Vagina (tissue), 2 donors: ENCODE data around the gene GLB1L2. TPM values are rescaled to one million over a fixed set of nuclear protein-coding genes. Genes with fewer than 3 reads are reported as not detected.

Source experiments
- DNase-seq, 2 donors: peaks; one replicate each; pipeline ENCODE4 v3.0.0-alpha.2; 2017; ENCODE audit errors: extremely low spot score in 2 of 2
- H3K27ac ChIP-seq: fragments of 200-600 bp; sonication (generic); one replicate; pipeline ENCODE4 v1.5.1; 2019
- H3K27me3 ChIP-seq: fragments of 200-600 bp; sonication (generic); one replicate; pipeline ENCODE4 v1.5.1; 2019
- H3K36me3 ChIP-seq, 2 donors: fragments of 200-600 bp; sonication (generic); one replicate each; pipeline ENCODE4 v1.5.1; 2017 to 2019
- H3K4me1 ChIP-seq: fragments of 200-600 bp; sonication (generic); one replicate; pipeline ENCODE4 v1.5.1; 2019
- H3K4me3 ChIP-seq, 2 donors: fragments of 200-600 bp; sonication (generic); 1 replicate in 1 of 2; 2 replicates in 1 of 2; pipeline ENCODE4 v1.5.1; 2016 to 2019
- H3K9me3 ChIP-seq: fragments of 200-600 bp; sonication (generic); one replicate; pipeline ENCODE4 v1.5.1; 2019
- CTCF ChIP-seq, 3 experiments: fragments of 450-650 bp in 2 of 3; fragments of 200-600 bp in 1 of 3; sonication (generic) in 1 of 3; IDR thresholded peaks; one replicate each; pipeline ENCODE4 v1.5.1; 2017 to 2019; ENCODE audit warnings: antibody characterized with exemption in 3 of 3, mild to moderate bottlenecking in 2 of 3, moderate library complexity in 2 of 3
- POLR2A ChIP-seq, 2 donors: fragments of 450-650 bp; IDR thresholded peaks; one replicate each; pipeline ENCODE4 v1.6.1; 2017; ENCODE audit warnings: antibody characterized with exemption in 2 of 2, mild to moderate bottlenecking in 2 of 2, moderate library complexity in 2 of 2
- POLR2AphosphoS5 ChIP-seq, 2 donors: sonication (generic); formaldehyde crosslinking; IDR thresholded peaks; one replicate each; pipeline ENCODE4 v1.9.0; 2017; ENCODE audit warnings: antibody characterized with exemption in 2 of 2, mild to moderate bottlenecking in 2 of 2, low read depth in 1 of 2; ENCODE audit not compliant: insufficient read depth in 1 of 2
- intact Hi-C: fragments of 100-400 bp; cut with DNase I; formaldehyde crosslinking; loops from one replicate; pipeline ENCODE4 v1.15.1; 2023
- total RNA-seq: library from RNA; depleted of rRNA; stranded (reverse); fragments of >200 nt; gene quantifications from one replicate; pipeline ENCODE4 v1.2.3, GENCODE V29; 2016

GLB1L2 gene
- total RNA-seq, 1 donor from 2014 or later: 2.0 TPM

- H3K27ac ChIP-seq: no peak overlapping the region
Measured at GRCh38 chr11:134406264-134407185, 74.7 kb downstream of the GLB1L2 start.

GRCh38 chr11:134407321-134407828 lies 75.6 kb downstream of the GLB1L2 start:
- intact Hi-C loops: no loop called here

More at GRCh38 chr11:134406264-134407185, 74.7 kb downstream of the GLB1L2 start:
- Histone ChIP-seq H3K36me3 (no peaks in the 10 kb centered on the region), H3K9me3 (no peaks in the 10 kb centered on the region), H3K4me3 (no peak overlapping the region), H3K4me1 (peaks cover 6% of the 10 kb centered on the region), H3K27me3 (peaks cover 6% of the 10 kb centered on the region)
- TF ChIP-seq CTCF (IDR thresholded peaks at IDR 0.05) (no peak), POLR2AphosphoS5 (IDR thresholded peaks at IDR 0.05; ENCODE audit: insufficient read depth in 1 of 2, low read depth in 1 of 2) (no peak), POLR2A (IDR thresholded peaks at IDR 0.05) (no peak)
- no peak for DNase-seq
- intact Hi-C loops: no loop called here

GRCh38 chr11:134407923-134408322 lies 76.1 kb downstream of the GLB1L2 start:
- Histone ChIP-seq H3K27ac (no peak overlapping the region), H3K36me3 (no peaks in the 10 kb centered on the region), H3K4me1 (peaks cover 14% of the 10 kb centered on the region), H3K27me3 (peaks cover 6% of the 10 kb centered on the region), H3K9me3 (no peaks in the 10 kb centered on the region), H3K4me3 (no peak overlapping the region)
- no peak for DNase-seq
- TF ChIP-seq POLR2A (IDR thresholded peaks at IDR 0.05) (no peak), CTCF (IDR thresholded peaks at IDR 0.05) (no peak), POLR2AphosphoS5 (IDR thresholded peaks at IDR 0.05; ENCODE audit: insufficient read depth in 1 of 2, low read depth in 1 of 2) (no peak)
- intact Hi-C loops: no loop called here

More at GRCh38 chr11:134407321-134407828, 75.6 kb downstream of the GLB1L2 start:
- TF ChIP-seq POLR2A (IDR thresholded peaks at IDR 0.05) (no peak), POLR2AphosphoS5 (IDR thresholded peaks at IDR 0.05; ENCODE audit: insufficient read depth in 1 of 2, low read depth in 1 of 2) (no peak), CTCF (IDR thresholded peaks at IDR 0.05) (no peak)
- Histone ChIP-seq H3K27me3 (peaks cover 6% of the 10 kb centered on the region), H3K36me3 (no peaks in the 10 kb centered on the region), H3K9me3 (no peaks in the 10 kb centered on the region), H3K27ac (no peak overlapping the region), H3K4me3 (no peak overlapping the region), H3K4me1 (peaks cover 9% of the 10 kb centered on the region)
- no peak for DNase-seq

GRCh38 chr11:134409552-134410429 lies 78.0 kb downstream of the GLB1L2 start:
- H3K27me3 ChIP-seq: peaks cover 9% of the 10 kb centered on the region
- no peak overlapping the region for H3K27ac ChIP-seq
- no peak overlapping the region for H3K4me3 ChIP-seq
- intact Hi-C loops: no loop called here
- H3K36me3 ChIP-seq: no peaks in the 10 kb centered on the region
- peaks cover 17% of the 10 kb centered on the region for H3K4me1 ChIP-seq
- TF ChIP-seq POLR2A (IDR thresholded peaks at IDR 0.05): no peak
- no peak for TF ChIP-seq CTCF (IDR thresholded peaks at IDR 0.05)
- no peak for TF ChIP-seq POLR2AphosphoS5 (IDR thresholded peaks at IDR 0.05; ENCODE audit: insufficient read depth in 1 of 2, low read depth in 1 of 2)
- H3K9me3 ChIP-seq: no peaks in the 10 kb centered on the region
- DNase-seq: no peak
